HepG2 (cell line): Measurements from ENCODE around the gene SLC25A38. TPM values are rescaled to one million over a fixed set of nuclear protein-coding genes. Genes with fewer than 3 reads are reported as not detected.

Experiments
- AHR ChIP-seq: IDR thresholded peaks from 2 replicates; pipeline ENCODE4 v1.6.1; 2018; ENCODE audit warnings: missing genetic modification reagents, missing compliant biosample characterization
- ATF7-NPFF ChIP-seq: sonication (generic); formaldehyde crosslinking; IDR thresholded peaks from 2 replicates; pipeline ENCODE4 v1.8.1; 2023; ENCODE audit warnings: mild to moderate bottlenecking, low read depth, missing genetic modification reagents, moderate library complexity
- HNRNPUL1 ChIP-seq: fragments of 200-400 bp; formaldehyde crosslinking; IDR thresholded peaks from 2 replicates; pipeline ENCODE4 v1.6.1; 2017; ENCODE audit warnings: low read depth, mild to moderate bottlenecking, low read length, moderate library complexity
- JUN ChIP-seq: sonication (generic); formaldehyde crosslinking; IDR thresholded peaks from 2 replicates; pipeline ENCODE4 v1.4.0; 2020; ENCODE audit warnings: mild to moderate bottlenecking, missing genetic modification reagents
- KDM3A ChIP-seq: IDR thresholded peaks from 2 replicates; pipeline ENCODE4 v1.6.1; 2018; ENCODE audit warnings: low read depth, missing compliant biosample characterization
- MZF1 ChIP-seq: sonication (generic); formaldehyde crosslinking; IDR thresholded peaks from 2 replicates; pipeline ENCODE4 v1.8.1; 2023; ENCODE audit warnings: mild to moderate bottlenecking, missing genetic modification reagents, borderline replicate concordance
- RFXAP ChIP-seq: sonication (generic); formaldehyde crosslinking; IDR thresholded peaks from 2 replicates; pipeline ENCODE4 v1.4.0; 2020; ENCODE audit warnings: missing genetic modification reagents, borderline replicate concordance
- SUZ12 ChIP-seq: fragments of 150-350 bp; IDR thresholded peaks from 2 replicates; pipeline ENCODE4 v1.6.1; 2014; ENCODE audit warnings: low read depth, low read length
- ZMYM2 ChIP-seq: sonication (generic); formaldehyde crosslinking; IDR thresholded peaks from 2 replicates; pipeline ENCODE4 v1.8.0; 2022; ENCODE audit warnings: mild to moderate bottlenecking, missing genetic modification reagents
- ZNF432 ChIP-seq: sonication (generic); formaldehyde crosslinking; IDR thresholded peaks from 2 replicates; pipeline ENCODE4 v1.5.0; 2020; ENCODE audit warnings: missing genetic modification reagents, mild to moderate bottlenecking, borderline replicate concordance
- ZNF468 ChIP-seq: sonication (generic); formaldehyde crosslinking; IDR thresholded peaks from 2 replicates; pipeline ENCODE4 v1.8.0; 2022; ENCODE audit warnings: mild to moderate bottlenecking, moderate library complexity, missing genetic modification reagents
- ZNF567 ChIP-seq: sonication (generic); formaldehyde crosslinking; IDR thresholded peaks from 2 replicates; pipeline ENCODE4 v1.8.1; 2023; ENCODE audit warnings: mild to moderate bottlenecking, missing genetic modification reagents, borderline replicate concordance
- polyA plus RNA-seq, 8 experiments: library from polyadenylated mRNA; depleted of rRNA in 3 of 8; stranded (reverse) in 7 of 8; unstranded in 1 of 8; fragments of >200 nt; fragmentation: Illumina TruSeq in 4 of 8; extraction: Trizol in 4 of 8; gene quantifications; 2 replicates each; pipeline versions ENCODE4 v1.2.1 to v1.2.3, GENCODE V29; 2011 to 2016; ENCODE audit warnings: low read depth in 4 of 8, missing spikeins in 1 of 8, mixed read lengths in 1 of 8; ENCODE audit not compliant: insufficient read depth in 1 of 8
- total RNA-seq, 5 experiments: library from RNA; depleted of rRNA; stranded (reverse); fragments of >200 nt; fragmentation: Illumina TruSeq; extraction: Trizol; gene quantifications; 2 replicates each; pipeline ENCODE4 v1.2.3, GENCODE V29; 2016; ENCODE audit warnings: low read depth in 1 of 5
- TF ChIP-seq, protein P1 (sequence below): sonication (generic); formaldehyde crosslinking; conservative IDR thresholded peaks from 2 replicates; pipeline ENCODE4 v1.4.0; 2020; ENCODE audit warnings: mild to moderate bottlenecking, missing genetic modification reagents, moderate library complexity
- TF ChIP-seq, protein P2 (sequence below): sonication (generic); formaldehyde crosslinking; IDR thresholded peaks from 2 replicates; pipeline ENCODE4 v1.5.1; 2020; ENCODE audit warnings: mild to moderate bottlenecking, missing genetic modification reagents
- TF ChIP-seq, protein P3 (sequence below): sonication (generic); formaldehyde crosslinking; conservative IDR thresholded peaks from 2 replicates; pipeline ENCODE4 v1.8.0; 2022; ENCODE audit warnings: missing genetic modification reagents
- TF ChIP-seq, protein P4 (sequence below): IDR thresholded peaks from 2 replicates; pipeline ENCODE4 v1.6.1; 2016; ENCODE audit warnings: missing biosample characterization, missing genetic modification reagents, low read depth

The SLC25A38 gene
- total and polyA plus RNA-seq, 2 of the 13 experiments (the other 11 are each of a cell fraction or from before 2014, with no cell fraction given) = 32.5 to 35.4 TPM

- no peak for TF ChIP-seq ZNF567 (CRISPR knock-in tag)
- TF ChIP-seq, protein P1, sequence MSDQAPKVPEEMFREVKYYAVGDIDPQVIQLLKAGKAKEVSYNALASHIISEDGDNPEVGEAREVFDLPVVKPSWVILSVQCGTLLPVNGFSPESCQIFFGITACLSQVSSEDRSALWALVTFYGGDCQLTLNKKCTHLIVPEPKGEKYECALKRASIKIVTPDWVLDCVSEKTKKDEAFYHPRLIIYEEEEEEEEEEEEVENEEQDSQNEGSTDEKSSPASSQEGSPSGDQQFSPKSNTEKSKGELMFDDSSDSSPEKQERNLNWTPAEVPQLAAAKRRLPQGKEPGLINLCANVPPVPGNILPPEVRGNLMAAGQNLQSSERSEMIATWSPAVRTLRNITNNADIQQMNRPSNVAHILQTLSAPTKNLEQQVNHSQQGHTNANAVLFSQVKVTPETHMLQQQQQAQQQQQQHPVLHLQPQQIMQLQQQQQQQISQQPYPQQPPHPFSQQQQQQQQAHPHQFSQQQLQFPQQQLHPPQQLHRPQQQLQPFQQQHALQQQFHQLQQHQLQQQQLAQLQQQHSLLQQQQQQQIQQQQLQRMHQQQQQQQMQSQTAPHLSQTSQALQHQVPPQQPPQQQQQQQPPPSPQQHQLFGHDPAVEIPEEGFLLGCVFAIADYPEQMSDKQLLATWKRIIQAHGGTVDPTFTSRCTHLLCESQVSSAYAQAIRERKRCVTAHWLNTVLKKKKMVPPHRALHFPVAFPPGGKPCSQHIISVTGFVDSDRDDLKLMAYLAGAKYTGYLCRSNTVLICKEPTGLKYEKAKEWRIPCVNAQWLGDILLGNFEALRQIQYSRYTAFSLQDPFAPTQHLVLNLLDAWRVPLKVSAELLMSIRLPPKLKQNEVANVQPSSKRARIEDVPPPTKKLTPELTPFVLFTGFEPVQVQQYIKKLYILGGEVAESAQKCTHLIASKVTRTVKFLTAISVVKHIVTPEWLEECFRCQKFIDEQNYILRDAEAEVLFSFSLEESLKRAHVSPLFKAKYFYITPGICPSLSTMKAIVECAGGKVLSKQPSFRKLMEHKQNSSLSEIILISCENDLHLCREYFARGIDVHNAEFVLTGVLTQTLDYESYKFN = no peak
- TF ChIP-seq HNRNPUL1 = no peak
- TF ChIP-seq, protein P2, sequence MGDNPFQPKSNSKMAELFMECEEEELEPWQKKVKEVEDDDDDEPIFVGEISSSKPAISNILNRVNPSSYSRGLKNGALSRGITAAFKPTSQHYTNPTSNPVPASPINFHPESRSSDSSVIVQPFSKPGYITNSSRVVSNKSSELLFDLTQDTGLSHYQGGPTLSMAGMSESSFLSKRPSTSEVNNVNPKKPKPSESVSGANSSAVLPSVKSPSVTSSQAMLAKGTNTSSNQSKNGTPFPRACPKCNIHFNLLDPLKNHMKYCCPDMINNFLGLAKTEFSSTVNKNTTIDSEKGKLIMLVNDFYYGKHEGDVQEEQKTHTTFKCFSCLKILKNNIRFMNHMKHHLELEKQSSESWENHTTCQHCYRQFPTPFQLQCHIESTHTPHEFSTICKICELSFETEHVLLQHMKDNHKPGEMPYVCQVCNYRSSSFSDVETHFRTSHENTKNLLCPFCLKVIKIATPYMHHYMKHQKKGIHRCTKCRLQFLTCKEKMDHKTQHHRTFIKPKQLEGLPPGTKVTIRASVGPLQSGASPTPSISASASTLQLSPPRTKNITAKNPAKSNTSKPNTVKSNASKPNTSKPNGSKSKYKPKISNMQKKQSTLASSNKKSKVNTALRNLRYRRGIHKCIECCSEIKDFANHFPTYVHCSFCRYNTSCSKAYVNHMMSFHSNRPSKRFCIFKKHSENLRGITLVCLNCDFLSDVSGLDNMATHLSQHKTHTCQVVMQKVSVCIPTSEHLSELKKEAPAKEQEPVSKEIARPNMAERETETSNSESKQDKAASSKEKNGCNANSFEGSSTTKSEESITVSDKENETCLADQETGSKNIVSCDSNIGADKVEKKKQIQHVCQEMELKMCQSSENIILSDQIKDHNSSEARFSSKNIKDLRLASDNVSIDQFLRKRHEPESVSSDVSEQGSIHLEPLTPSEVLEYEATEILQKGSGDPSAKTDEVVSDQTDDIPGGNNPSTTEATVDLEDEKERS = 0 out of 2 replicates have a peak, but pooled peaks have one; percentile 21
- no peak for TF ChIP-seq SUZ12
- TF ChIP-seq, protein P3, sequence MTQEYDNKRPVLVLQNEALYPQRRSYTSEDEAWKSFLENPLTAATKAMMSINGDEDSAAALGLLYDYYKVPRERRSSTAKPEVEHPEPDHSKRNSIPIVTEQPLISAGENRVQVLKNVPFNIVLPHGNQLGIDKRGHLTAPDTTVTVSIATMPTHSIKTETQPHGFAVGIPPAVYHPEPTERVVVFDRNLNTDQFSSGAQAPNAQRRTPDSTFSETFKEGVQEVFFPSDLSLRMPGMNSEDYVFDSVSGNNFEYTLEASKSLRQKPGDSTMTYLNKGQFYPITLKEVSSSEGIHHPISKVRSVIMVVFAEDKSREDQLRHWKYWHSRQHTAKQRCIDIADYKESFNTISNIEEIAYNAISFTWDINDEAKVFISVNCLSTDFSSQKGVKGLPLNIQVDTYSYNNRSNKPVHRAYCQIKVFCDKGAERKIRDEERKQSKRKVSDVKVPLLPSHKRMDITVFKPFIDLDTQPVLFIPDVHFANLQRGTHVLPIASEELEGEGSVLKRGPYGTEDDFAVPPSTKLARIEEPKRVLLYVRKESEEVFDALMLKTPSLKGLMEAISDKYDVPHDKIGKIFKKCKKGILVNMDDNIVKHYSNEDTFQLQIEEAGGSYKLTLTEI (CRISPR knock-in tag) = no peak
- TF ChIP-seq ZMYM2 (CRISPR knock-in tag) = no peak
- TF ChIP-seq ZNF432 (CRISPR knock-in tag) = no peak
- TF ChIP-seq AHR (CRISPR knock-in tag) = no peak
- no peak for TF ChIP-seq JUN (CRISPR knock-in tag)
- peak; percentile 15; the same call in 1 of the 2 replicates for TF ChIP-seq KDM3A (CRISPR knock-in tag)
- 0 out of 2 replicates have a peak, but pooled peaks have one; percentile 42 for TF ChIP-seq ZNF468 (CRISPR knock-in tag)
- peak; percentile 23; the same call in 1 of the 2 replicates for TF ChIP-seq ATF7-NPFF (CRISPR knock-in tag)
- no peak for TF ChIP-seq MZF1 (CRISPR knock-in tag)
- TF ChIP-seq, protein P4, sequence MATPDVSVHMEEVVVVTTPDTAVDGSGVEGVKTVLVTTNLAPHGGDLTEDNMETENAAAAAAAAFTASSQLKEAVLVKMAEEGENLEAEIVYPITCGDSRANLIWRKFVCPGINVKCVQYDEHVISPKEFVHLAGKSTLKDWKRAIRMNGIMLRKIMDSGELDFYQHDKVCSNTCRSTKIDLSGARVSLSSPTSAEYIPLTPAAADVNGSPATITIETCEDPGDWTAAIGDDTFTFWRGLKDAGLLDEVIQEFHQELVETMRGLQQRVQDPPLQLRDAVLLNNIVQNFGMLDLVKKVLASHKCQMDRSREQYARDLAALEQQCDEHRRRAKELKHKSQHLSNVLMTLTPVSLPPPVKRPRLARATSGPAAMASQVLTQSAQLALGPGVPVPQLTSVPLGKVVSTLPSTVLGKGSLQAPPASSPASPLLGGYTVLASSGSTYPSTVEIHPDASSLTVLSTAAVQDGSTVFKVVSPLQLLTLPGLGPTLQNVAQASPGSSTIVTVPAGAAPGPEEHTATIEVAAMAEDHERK = no peak
- peak; percentile 97 for TF ChIP-seq RFXAP (CRISPR knock-in tag)
These were observed 903 bp downstream of the SLC25A38 start (continued) for GRCh38 chr3:39383881-39384664.
